PC-9 (cell line): ENCODE data around the gene RPL13A.

Experiments
- CTCF ChIP-seq: fragments of 200-600 bp; sonication (generic); conservative IDR thresholded peaks from 2 replicates; pipeline ENCODE4 v1.6.1; 2017; ENCODE audit warnings: mixed run types, antibody characterized with exemption, mild to moderate bottlenecking, moderate library complexity
- EZH2 ChIP-seq: fragments of 200-600 bp; sonication (generic); IDR thresholded peaks from 2 replicates; pipeline ENCODE4 v1.8.0; 2017; ENCODE audit warnings: antibody characterized with exemption, low read depth

- TF ChIP-seq CTCF (no peak), EZH2 (no peak)
These were observed 28.4 kb downstream of the RPL13A start for GRCh38 chr19:49515767-49516166.
